Activated CD4-positive, alpha-beta T cell treated with anti-CD3 and anti-CD28 coated beads, Interleukin-2, amount 50 U/mL, for 24 hours (primary cell): ENCODE results near the gene COPE.
"Not testable (repeated sequence)": the region's sequence is repeated elsewhere in the genome, so short reads cannot be mapped to it uniquely, and the experiment has no call there.

Source experiments
- DNase-seq, 2 donors: peaks; one replicate each; pipeline ENCODE4 v3.0.0-alpha.2; 2020; ENCODE audit warnings: low read depth in 1 of 2, low spot score in 1 of 2

Gene COPE

DNA sequence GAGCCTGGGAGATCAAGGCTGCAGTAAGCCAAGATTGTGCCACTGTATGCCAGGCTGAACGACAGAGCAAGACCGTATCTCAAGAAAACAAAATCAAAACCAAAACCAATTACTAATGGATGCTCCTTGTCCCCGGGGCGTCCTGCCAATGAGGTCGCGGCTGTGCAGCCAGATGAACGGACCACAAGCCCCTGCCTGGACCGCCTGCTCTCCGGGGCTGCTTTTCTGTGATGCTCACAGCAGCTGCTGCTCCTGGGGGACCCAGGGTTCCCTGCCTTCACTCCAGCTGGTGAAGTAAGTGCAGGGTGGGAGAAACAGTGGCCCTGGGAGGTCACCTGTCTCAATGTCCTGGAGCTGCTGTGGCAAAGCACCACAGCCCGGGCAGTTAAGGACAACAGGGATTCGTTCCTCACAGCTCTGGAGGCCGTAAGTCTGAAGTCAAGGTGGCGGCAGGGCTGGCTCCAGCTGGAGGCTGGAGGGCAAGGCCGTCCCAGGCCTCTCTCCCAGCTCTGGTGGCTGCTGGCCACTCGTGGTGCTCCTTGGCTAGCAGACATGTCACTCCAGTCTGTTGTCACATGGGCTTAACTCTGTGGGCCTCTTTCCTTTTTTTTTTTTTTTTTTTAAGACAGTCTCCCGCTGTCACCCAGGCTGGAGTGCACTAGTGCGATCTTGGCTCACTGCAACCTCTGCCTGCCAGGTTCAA lies 10.1 kb downstream of the COPE start:
- no peak for DNase-seq

- no peak for DNase-seq
These were observed 12.3 kb downstream of the COPE start for GRCh38 chr19:18906605-18907519.

- DNase-seq = no peak
These were observed 13.5 kb downstream of the COPE start for GRCh38 chr19:18905513-18906236.

GRCh38 chr19:18905058-18905456 lies 14.1 kb downstream of the COPE start:
- DNase-seq = no peak

DNA sequence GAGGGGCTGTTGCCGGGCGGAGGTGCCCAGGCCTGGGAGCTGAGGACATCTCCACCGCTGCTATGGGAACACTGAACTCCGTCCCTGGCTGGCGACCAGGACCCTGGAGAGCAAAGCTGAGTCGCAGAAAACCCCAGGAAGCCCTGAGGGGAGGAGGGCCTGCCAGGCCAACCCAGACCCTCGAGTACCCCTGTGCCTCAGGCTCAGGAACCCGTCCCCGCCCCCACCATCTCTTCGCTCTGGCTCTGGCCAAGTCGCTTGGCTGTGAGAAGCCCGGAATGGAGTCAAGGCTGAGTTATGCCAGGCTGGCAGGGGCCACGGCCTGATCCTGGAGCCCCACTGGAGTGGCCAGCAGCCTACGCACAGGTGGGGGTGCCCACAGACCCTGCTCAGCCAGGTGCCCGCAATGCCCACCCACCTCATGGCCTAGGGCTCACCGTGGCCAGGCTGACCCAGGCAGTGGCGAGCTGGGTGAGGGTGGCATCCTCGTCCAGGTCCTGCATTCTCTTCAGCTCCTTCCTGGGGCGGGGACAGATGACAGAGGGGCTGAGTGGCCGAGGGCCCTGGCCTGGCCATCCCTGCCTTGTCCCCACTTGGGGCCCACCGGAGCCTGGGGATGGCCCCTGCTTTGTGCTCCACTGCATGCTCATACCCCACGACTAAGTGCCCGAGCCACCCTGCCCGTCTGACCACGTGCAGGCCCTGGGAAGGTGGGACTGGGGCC lies 14.7 kb downstream of the COPE start:
- DNase-seq = no peak

DNA sequence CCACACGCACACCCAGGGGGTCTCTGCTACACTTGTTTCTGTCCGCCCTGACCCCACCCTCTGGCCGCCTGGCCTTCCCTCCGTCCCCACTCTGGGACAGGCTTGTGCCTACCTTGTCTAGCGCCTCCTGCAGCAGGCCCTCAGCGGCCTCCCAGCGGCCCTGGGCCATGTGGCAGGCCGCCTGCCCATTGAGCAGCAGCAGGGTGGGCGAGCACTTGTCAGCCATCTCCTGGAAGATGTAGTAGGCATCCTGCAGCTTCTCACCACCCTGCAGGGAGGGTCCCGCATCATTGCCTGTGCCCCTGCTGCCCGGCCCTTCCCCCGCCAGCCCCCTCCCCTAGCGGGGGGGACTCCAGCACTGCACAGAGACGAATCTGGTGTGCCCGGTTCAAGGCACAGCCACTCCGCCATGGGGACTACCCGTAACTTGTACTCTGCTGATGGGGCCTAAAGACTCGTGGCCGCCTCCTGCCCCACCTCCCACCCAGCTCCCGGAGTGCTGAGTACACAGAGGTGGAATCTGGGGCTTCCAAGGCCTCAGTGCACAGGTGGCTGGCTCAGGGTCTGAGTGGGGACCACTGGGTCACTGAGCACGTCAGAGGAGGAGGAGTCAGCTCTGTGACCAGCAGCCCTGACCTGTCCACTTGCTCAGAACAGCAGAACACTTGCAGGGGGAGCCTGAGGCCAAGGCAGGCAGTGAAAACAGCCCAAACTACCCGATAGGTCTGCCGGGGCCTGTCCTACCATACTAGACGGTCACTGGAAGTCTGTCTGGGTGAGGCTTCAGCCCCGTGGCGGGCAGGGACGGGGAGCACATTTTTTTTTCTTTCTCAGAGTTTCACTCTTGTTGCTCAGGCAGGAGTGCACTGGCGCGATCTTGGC lies 15.8 kb downstream of the COPE start:
- no peak for DNase-seq

GRCh38 chr19:18902519-18902918 lies 16.7 kb downstream of the COPE start:
- DNase-seq = not testable (repeated sequence)

GRCh38 chr19:18901491-18901890 lies 17.7 kb downstream of the COPE start:
- no peak for DNase-seq

DNA sequence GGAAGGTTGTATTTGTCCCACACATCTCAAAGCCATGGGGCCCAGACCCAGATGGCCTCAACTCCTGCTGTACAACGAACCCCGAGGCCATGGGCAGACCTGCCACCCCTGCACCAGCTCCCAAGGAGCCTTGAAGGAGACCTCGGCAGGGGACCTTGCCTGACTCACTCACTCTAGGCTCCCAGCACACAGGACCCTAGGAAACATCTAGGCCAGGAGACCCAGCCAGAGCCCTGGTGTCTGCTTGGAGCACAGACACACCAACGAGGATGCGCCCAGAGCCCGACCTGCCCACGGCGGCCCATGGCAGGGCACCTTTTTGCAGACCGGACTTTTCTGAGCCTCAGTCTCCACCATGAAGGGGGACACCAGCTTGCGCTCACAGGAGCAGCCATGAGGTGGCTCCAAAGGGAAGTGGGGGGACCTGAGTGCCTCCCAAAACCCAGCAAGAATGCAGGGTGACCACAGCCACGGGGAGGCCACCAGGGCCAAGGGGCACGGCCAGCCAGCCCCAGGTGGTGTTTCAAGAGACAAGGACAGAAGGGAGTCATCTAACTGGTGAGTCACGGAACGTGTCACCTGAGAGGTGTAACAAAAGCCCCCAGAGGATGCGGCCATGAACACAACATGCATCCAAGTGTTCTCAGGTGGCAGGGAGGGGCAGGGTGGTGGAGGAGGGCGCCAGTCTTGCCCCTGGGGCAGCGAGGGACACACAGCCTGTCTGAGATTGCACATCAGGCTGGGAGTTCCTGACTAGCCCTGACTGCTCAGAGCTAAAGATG lies 18.3 kb downstream of the COPE start:
- DNase-seq = no peak

- DNase-seq = no peak
These were observed 19.3 kb downstream of the COPE start for GRCh38 chr19:18899624-18900560.

- DNase-seq = no peak
These were observed 20.4 kb downstream of the COPE start for GRCh38 chr19:18898607-18899408.

DNA sequence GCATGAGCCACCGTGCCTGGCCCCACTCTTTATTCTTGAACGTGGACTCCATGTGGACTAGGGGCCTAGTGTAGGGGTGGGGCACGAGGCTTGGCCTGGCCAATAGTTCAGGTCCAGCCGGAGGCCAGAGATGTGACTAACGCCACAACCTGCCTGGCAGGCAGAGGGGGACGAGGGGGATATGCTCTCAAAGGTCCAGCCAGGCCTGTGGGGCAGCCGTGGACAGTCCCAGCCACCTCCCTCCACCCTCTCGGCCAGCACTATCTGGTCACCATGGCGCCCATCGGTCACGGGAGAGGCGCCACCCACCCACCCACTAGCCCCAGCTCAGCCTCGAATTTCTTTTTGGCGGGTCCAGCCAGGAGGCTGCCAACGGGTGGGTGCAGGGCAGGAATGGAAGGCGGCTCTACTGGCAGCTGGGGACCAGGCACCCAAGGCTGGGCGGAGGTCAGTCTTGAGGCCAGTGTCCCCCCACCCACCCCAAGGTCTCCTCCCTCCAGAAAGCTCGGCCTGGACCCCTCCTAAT lies 21.0 kb downstream of the COPE start:
- no peak for DNase-seq

- no peak for DNase-seq
These were observed 21.8 kb downstream of the COPE start for GRCh38 chr19:18897094-18898029.

DNA sequence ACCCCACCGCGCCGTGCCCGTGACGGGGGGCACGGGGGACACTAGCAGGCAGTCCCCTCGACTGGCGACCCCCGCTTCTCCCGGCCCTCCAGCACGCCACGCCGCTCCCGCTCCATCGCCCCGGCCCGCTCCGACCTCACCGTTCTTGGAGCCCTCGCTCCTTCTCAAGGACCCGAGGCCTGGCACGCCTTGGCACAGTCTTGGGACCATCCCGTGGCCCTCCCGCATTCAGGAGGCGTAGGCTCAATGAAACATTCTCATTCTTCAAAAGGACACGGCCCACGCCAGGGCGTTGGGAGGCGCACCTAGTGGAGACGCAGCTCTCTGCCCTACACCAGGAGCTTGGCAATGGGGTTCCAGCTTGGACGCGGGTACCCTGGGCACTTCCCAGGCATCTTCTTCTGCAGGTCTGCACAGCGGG lies 22.8 kb downstream of the COPE start:
- DNase-seq = no peak

- DNase-seq = no peak
These were observed 23.3 kb downstream of the COPE start, which contains the start of gene CERS1 for GRCh38 chr19:18895824-18896341. Gene CERS1 (minus strand): TSS chr19:18896158. CDS start chr19:18896072, 86 bp downstream.
